ENCODE data around the gene BCKDK. TPM values are rescaled to one million over a fixed set of nuclear protein-coding genes. Genes with fewer than 3 reads are reported as not detected.

The BCKDK gene
- total RNA-seq, 3 donors from 2014 or later (not counting 1 experiment from before 2014, with no cell fraction given) = 9.9 to 16.3 (median 12.1) TPM

DNA sequence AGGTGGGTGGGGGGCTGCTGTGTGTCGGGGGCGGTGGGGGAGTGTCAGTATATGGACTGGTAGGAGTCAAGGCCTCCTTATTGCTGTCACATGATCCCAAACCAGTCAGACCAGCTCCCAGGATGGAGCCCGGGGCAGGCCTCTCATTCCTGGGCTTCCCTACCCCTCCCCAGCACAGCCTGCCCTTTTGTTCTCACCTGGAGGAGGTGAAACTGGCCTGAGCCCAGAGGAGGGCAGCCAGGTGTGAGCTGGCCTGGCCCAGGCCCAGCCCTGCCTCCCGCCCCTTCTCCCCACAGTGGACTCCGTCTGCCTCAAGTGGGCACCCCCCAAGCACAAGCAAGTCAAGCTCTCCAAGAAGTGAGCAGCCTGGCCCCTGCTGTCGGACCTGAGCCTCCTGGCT lies 22.7 kb downstream of the BCKDK start:
- Histone ChIP-seq H3K4me1 (ENCODE audit: control insufficient read depth, insufficient read depth, low read length) (peaks cover 46% of the 10 kb centered on the region), H3K9me3 (ENCODE audit: control insufficient read depth, insufficient read depth, low read length) (no peaks in the 10 kb centered on the region), H3K27me3 (ENCODE audit: control insufficient read depth, insufficient read depth, low read length) (no peaks in the 10 kb centered on the region), H3K36me3 (ENCODE audit: control insufficient read depth, insufficient read depth, low read length) (peaks cover 48% of the 10 kb centered on the region), H3K27ac (ENCODE audit: low read length) (no peak overlapping the region), H3K4me3 (ENCODE audit: low read length) (no peak overlapping the region)
- H3K27ac Mint-ChIP-seq = no peak overlapping the region
- TF ChIP-seq, protein P1, sequence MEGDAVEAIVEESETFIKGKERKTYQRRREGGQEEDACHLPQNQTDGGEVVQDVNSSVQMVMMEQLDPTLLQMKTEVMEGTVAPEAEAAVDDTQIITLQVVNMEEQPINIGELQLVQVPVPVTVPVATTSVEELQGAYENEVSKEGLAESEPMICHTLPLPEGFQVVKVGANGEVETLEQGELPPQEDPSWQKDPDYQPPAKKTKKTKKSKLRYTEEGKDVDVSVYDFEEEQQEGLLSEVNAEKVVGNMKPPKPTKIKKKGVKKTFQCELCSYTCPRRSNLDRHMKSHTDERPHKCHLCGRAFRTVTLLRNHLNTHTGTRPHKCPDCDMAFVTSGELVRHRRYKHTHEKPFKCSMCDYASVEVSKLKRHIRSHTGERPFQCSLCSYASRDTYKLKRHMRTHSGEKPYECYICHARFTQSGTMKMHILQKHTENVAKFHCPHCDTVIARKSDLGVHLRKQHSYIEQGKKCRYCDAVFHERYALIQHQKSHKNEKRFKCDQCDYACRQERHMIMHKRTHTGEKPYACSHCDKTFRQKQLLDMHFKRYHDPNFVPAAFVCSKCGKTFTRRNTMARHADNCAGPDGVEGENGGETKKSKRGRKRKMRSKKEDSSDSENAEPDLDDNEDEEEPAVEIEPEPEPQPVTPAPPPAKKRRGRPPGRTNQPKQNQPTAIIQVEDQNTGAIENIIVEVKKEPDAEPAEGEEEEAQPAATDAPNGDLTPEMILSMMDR (IDR thresholded peaks at IDR 0.05) = no peak
- H3K4me3 Mint-ChIP-seq = no peak overlapping the region
- no peak for ATAC-seq
- H3K36me3 Mint-ChIP-seq = no peaks in the 10 kb centered on the region
- 100% methylated on average over 4 of the region's 6 CpGs for WGBS (ENCODE audit: insufficient coverage)
- H3K9me3 Mint-ChIP-seq = no peaks in the 10 kb centered on the region
- H3K27me3 Mint-ChIP-seq (ENCODE audit: low read depth in 2 of 2) = no peaks in the 10 kb centered on the region
- intact Hi-C loops (cut with micrococcal nuclease) = no loop called here
- H3K4me1 Mint-ChIP-seq = peaks cover 0 to 4% of the 10 kb centered on the region in 2 donors
- no peak for DNase-seq

DNA sequence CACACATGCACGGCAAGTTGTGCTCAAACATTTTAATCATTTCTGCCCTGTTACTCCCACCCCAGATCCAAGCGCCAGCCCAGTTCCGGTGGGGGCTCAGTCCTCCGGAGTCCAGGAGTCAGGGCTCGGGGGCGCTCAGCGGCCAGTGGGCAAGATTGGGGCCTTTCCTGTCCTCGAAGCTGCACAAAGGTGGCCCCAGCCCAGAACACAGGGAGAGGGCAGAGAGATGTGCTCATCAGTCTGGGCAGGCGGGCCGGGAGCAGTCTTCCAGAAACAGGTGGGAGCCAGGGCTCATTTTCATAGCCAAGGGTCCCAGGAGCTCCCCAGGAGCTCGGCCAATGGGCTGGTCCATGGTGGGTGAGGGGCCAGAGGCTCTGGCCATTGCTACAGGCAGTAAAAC lies 23.2 kb downstream of the BCKDK start:
- WGBS (ENCODE audit: insufficient coverage) = 96% methylated on average over 11 of the region's 11 CpGs
- ATAC-seq (no peak), DNase-seq (no peak)
- Histone ChIP-seq H3K4me3 (ENCODE audit: low read length) (no peak overlapping the region), H3K36me3 (ENCODE audit: control insufficient read depth, insufficient read depth, low read length) (peaks cover 48% of the 10 kb centered on the region), H3K27ac (ENCODE audit: low read length) (no peak overlapping the region), H3K4me1 (ENCODE audit: control insufficient read depth, insufficient read depth, low read length) (peaks cover 46% of the 10 kb centered on the region), H3K9me3 (ENCODE audit: control insufficient read depth, insufficient read depth, low read length) (no peaks in the 10 kb centered on the region), H3K27me3 (ENCODE audit: control insufficient read depth, insufficient read depth, low read length) (no peaks in the 10 kb centered on the region)
- Mint-ChIP-seq H3K36me3 (no peaks in the 10 kb centered on the region), H3K4me3 (no peak overlapping the region), H3K9me3 (no peaks in the 10 kb centered on the region), H3K27ac (no peak overlapping the region), H3K27me3 (ENCODE audit: low read depth in 2 of 2) (no peaks in the 10 kb centered on the region), H3K4me1 (no peaks in the 10 kb centered on the region)
- intact Hi-C loops (cut with micrococcal nuclease) = no loop called here
- TF ChIP-seq, protein P1 (IDR thresholded peaks at IDR 0.05) = no peak

DNA sequence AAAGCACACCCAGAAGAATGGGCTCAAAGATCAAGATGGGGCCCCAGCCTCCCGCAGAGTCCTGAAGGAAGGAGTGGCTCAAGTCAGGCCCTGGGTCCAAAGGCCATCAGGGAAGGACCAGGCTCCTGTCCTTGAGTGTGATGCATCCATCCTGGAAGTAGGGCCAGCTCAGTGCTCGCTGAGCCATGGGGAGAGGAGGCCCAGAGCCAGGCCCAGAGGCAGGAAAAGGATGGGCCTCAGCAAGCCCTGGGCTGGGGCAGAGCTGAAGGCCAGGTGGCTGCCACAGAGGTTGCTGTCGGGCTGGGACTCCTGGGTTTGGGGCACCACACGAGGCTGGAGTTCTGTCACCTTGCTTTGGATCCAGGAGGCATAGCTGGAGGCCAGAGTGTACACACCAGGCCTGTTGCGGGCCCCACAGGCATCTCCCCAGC lies 23.7 kb downstream of the BCKDK start:
- H3K27me3 ChIP-seq (ENCODE audit: control insufficient read depth, insufficient read depth, low read length) = no peaks in the 10 kb centered on the region
- peaks cover 47% of the 10 kb centered on the region for H3K36me3 ChIP-seq (ENCODE audit: control insufficient read depth, insufficient read depth, low read length)
- no peak overlapping the region for H3K27ac ChIP-seq (ENCODE audit: low read length)
- DNase-seq (no peak), ATAC-seq (no peak)
- no peaks in the 10 kb centered on the region for H3K9me3 ChIP-seq (ENCODE audit: control insufficient read depth, insufficient read depth, low read length)
- H3K4me3 Mint-ChIP-seq = no peak overlapping the region
- H3K27ac Mint-ChIP-seq = no peak overlapping the region
- TF ChIP-seq, protein P1 (IDR thresholded peaks at IDR 0.05) = no peak
- H3K36me3 Mint-ChIP-seq = no peaks in the 10 kb centered on the region
- peaks cover 46% of the 10 kb centered on the region for H3K4me1 ChIP-seq (ENCODE audit: control insufficient read depth, insufficient read depth, low read length)
- H3K9me3 Mint-ChIP-seq = no peaks in the 10 kb centered on the region
- no peak overlapping the region for H3K4me3 ChIP-seq (ENCODE audit: low read length)
- no peaks in the 10 kb centered on the region for H3K27me3 Mint-ChIP-seq (ENCODE audit: low read depth in 2 of 2)
- intact Hi-C loops (cut with micrococcal nuclease) = no loop called here
- no peaks in the 10 kb centered on the region for H3K4me1 Mint-ChIP-seq
- WGBS (ENCODE audit: insufficient coverage) = 92% methylated on average over 5 of the region's 5 CpGs

DNA sequence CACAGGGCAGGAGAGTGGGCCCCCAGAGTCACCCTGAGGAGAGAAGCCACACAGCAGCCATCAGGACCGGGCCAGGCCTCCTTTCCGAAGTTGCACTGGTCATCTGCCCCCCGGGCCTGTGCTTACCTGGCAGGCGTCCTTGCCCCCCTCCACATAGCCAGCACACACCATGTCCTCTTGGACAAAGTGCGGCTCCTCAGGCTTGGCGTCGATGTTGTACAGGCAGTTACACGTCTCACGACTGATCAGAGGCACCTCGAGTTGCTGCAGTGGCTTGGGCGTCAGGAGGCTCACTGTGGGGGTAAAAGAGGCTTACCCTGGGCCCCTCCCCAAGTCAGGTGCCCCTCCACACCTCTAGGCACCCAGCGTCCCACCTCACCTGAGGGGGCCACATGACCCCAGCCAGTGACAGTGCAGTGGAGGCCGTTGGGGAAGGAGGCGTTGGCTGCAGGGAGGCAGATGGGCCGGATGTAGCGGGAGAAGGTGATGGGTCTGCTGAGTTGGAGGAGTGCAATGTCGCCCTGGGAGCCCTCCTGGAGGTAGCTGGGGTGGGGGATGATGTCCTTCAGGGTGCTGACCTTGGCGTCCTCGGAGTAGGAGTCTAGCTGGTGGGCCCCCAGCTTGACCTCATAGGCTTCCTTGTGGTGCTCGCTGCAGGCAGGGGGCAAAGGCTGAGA lies 24.3 kb downstream of the BCKDK start:
- DNase-seq (no peak), ATAC-seq (no peak)
- 94% methylated on average over 20 of the region's 20 CpGs for WGBS (ENCODE audit: insufficient coverage)
- H3K4me3 ChIP-seq (ENCODE audit: low read length) = no peak overlapping the region
- peaks cover 41% of the 10 kb centered on the region for H3K36me3 ChIP-seq (ENCODE audit: control insufficient read depth, insufficient read depth, low read length)
- H3K9me3 ChIP-seq (ENCODE audit: control insufficient read depth, insufficient read depth, low read length) = no peaks in the 10 kb centered on the region
- H3K27ac Mint-ChIP-seq = no peak overlapping the region
- no peak overlapping the region for H3K27ac ChIP-seq (ENCODE audit: low read length)
- H3K27me3 ChIP-seq (ENCODE audit: control insufficient read depth, insufficient read depth, low read length) = no peaks in the 10 kb centered on the region
- intact Hi-C loops (cut with micrococcal nuclease) = no loop called here
- H3K36me3 Mint-ChIP-seq = no peaks in the 10 kb centered on the region
- TF ChIP-seq, protein P1 (IDR thresholded peaks at IDR 0.05) = no peak
- H3K9me3 Mint-ChIP-seq = no peaks in the 10 kb centered on the region
- H3K4me3 Mint-ChIP-seq = no peak overlapping the region
- H3K27me3 Mint-ChIP-seq (ENCODE audit: low read depth in 2 of 2) = no peaks in the 10 kb centered on the region
- H3K4me1 Mint-ChIP-seq = no peaks in the 10 kb centered on the region
- peaks cover 40% of the 10 kb centered on the region for H3K4me1 ChIP-seq (ENCODE audit: control insufficient read depth, insufficient read depth, low read length)

Measured in natural killer cell (primary cell).